Ureter (tissue), 1 donor: Measurements from ENCODE around the gene KIAA1614. TPM values are rescaled to one million over a fixed set of nuclear protein-coding genes. Genes with fewer than 3 reads are reported as not detected.
A peak's percentile ranks its signal among the peaks of the same experiment; 100 is the strongest.

Source experiments
- DNase-seq: peaks from one replicate; pipeline ENCODE4 v3.0.0-alpha.2; 2020; ENCODE audit warnings: low spot score
- total RNA-seq: library from RNA; stranded (reverse); gene quantifications from one replicate; pipeline ENCODE4 v1.2.4, GENCODE V29; 2023
- donor health status: DM: yes; HTN: yes; CAD: no.

Gene KIAA1614
- total RNA-seq, 1 donor from 2014 or later, result 5.6 TPM

GRCh38 chr1:180907313-180908055 lies 5.2 kb upstream of the KIAA1614 start:
- DNase-seq, result no peak

- DNase-seq, result no peak
Measured at GRCh38 chr1:180908074-180908765, 4.5 kb upstream of the KIAA1614 start.

- no peak for DNase-seq
Measured at GRCh38 chr1:180909005-180909414, 3.7 kb upstream of the KIAA1614 start.

GRCh38 chr1:180909462-180909976 lies 3.2 kb upstream of the KIAA1614 start:
- DNase-seq, result no peak

GRCh38 chr1:180911640-180912191 lies 981 bp upstream of the KIAA1614 start:
- DNase-seq, result peak; percentile 42

- peak; percentile 43 for DNase-seq
Measured at GRCh38 chr1:180912211-180912800, 391 bp upstream of the KIAA1614 start.

- no peak for DNase-seq
Measured at GRCh38 chr1:180915426-180915965, 2.8 kb downstream of the KIAA1614 start.

- DNase-seq, result no peak
Measured at GRCh38 chr1:180916012-180916770, 3.5 kb downstream of the KIAA1614 start.

- no peak for DNase-seq
Measured at GRCh38 chr1:180916771-180917170, 4.1 kb downstream of the KIAA1614 start.

GRCh38 chr1:180917306-180918065 lies 4.8 kb downstream of the KIAA1614 start:
- no peak for DNase-seq

GRCh38 chr1:180918519-180918918 lies 5.8 kb downstream of the KIAA1614 start:
- DNase-seq, result no peak

- no peak for DNase-seq
Measured at GRCh38 chr1:180919183-180919700, 6.5 kb downstream of the KIAA1614 start.

GRCh38 chr1:180920193-180920592 lies 7.5 kb downstream of the KIAA1614 start:
- no peak for DNase-seq

GRCh38 chr1:180920702-180921101 lies 8.0 kb downstream of the KIAA1614 start:
- DNase-seq, result no peak

- no peak for DNase-seq
Measured at GRCh38 chr1:180921386-180921785, 8.7 kb downstream of the KIAA1614 start.

GRCh38 chr1:180921891-180922630 lies 9.4 kb downstream of the KIAA1614 start:
- no peak for DNase-seq

- no peak for DNase-seq
Measured at GRCh38 chr1:180922631-180923015, 9.9 kb downstream of the KIAA1614 start.

GRCh38 chr1:180923021-180923841 lies 10.5 kb downstream of the KIAA1614 start:
- DNase-seq, result no peak

- no peak for DNase-seq
Measured at GRCh38 chr1:180923887-180924286, 11.2 kb downstream of the KIAA1614 start.
